NCI-H526 (cell line): Measurements from ENCODE around the gene URB2.
A peak's percentile ranks its signal among the peaks of the same experiment; 100 is the strongest.
"Not testable (repeated sequence)": the region's sequence is repeated elsewhere in the genome, so short reads cannot be mapped to it uniquely, and the experiment has no call there.

Source experiments
- DNase-seq, 2 experiments: peaks; one replicate each; lab custom pipeline; 2025; lab: John Stamatoyannopoulos, UW

The URB2 gene

GRCh38 chr1:229693129-229693900 lies 67.3 kb downstream of the URB2 start:
- DNase-seq: no peak

- no peak for DNase-seq
Observed at GRCh38 chr1:229694053-229694693, 68.1 kb downstream of the URB2 start.

- peak in 1 of 2 experiments; percentile 22 for DNase-seq
Observed at GRCh38 chr1:229696385-229696784, 70.3 kb downstream of the URB2 start.

GRCh38 chr1:229699613-229700267 lies 73.7 kb downstream of the URB2 start:
- DNase-seq: no peak

GRCh38 chr1:229704157-229704556 lies 78.1 kb downstream of the URB2 start:
- no peak for DNase-seq

- not testable (repeated sequence) for DNase-seq
Observed at GRCh38 chr1:229705152-229705551, 79.1 kb downstream of the URB2 start.

GRCh38 chr1:229707127-229707526 lies 81.1 kb downstream of the URB2 start:
- not testable (repeated sequence) for DNase-seq

GRCh38 chr1:229709500-229710013 lies 83.5 kb downstream of the URB2 start:
- no peak for DNase-seq
